Astrocyte (in vitro differentiated cells and primary cell): ENCODE measurements around the gene PSMD2. TPM values are rescaled to one million over a fixed set of nuclear protein-coding genes. Genes with fewer than 3 reads are reported as not detected.

ENCODE experiments used
- DNase-seq: peaks from one replicate; pipeline ENCODE4 v3.0.0-alpha.2; 2010; ENCODE audit warnings: low read depth
- FAIRE-seq: peaks from 2 replicates; lab custom pipeline; 2011; peaks lifted over from hg19 to GRCh38; lab: Jason Lieb, UNC
- H2AFZ ChIP-seq: 2 replicates; pipeline ENCODE4 v1.6.0; 2012; ENCODE audit warnings: low read depth, low read length, inconsistent platforms
- H3K27ac ChIP-seq: 2 replicates; pipeline ENCODE4 v1.5.1; 2011; ENCODE audit warnings: low read depth, low read length, inconsistent platforms
- H3K27me3 ChIP-seq: 2 replicates; pipeline ENCODE4 v1.6.0; 2011; ENCODE audit warnings: low read length, inconsistent platforms; ENCODE audit not compliant: insufficient read depth
- H3K36me3 ChIP-seq: 2 replicates; pipeline ENCODE4 v1.5.1; 2011; ENCODE audit warnings: low read length, inconsistent platforms; ENCODE audit not compliant: insufficient read depth
- H3K4me1 ChIP-seq: 2 replicates; pipeline ENCODE4 v1.5.1; 2011; ENCODE audit warnings: low read length, inconsistent platforms; ENCODE audit not compliant: insufficient read depth
- H3K4me2 ChIP-seq: 2 replicates; pipeline ENCODE4 v1.6.0; 2012; ENCODE audit warnings: low read length, inconsistent platforms
- H3K4me3 ChIP-seq: 2 replicates; pipeline ENCODE4 v1.5.1; 2011; ENCODE audit warnings: low read depth, mild to moderate bottlenecking, low read length, inconsistent platforms; ENCODE audit not compliant: insufficient read depth
- H3K79me2 ChIP-seq: 2 replicates; pipeline ENCODE4 v1.6.0; 2012; ENCODE audit warnings: mild to moderate bottlenecking, low read length, inconsistent platforms; ENCODE audit not compliant: insufficient read depth
- H3K9ac ChIP-seq: 2 replicates; pipeline ENCODE4 v1.6.0; 2012; ENCODE audit warnings: mild to moderate bottlenecking, low read length, inconsistent platforms
- H3K9me3 ChIP-seq: 2 replicates; pipeline ENCODE4 v1.5.1; 2012; ENCODE audit warnings: low read depth, mild to moderate bottlenecking, low read length, inconsistent platforms; ENCODE audit not compliant: insufficient read depth
- H4K20me1 ChIP-seq: 2 replicates; pipeline ENCODE4 v1.6.0; 2012; ENCODE audit warnings: low read length, inconsistent platforms; ENCODE audit not compliant: insufficient read depth
- H3K27ac Mint-ChIP-seq: one replicate; pipeline ENCODE4 v1.8.0; 2021; ENCODE audit warnings: mild to moderate bottlenecking, mixed read lengths; ENCODE audit not compliant: unreplicated experiment
- H3K27me3 Mint-ChIP-seq: one replicate; pipeline ENCODE4 v1.8.0; 2021; ENCODE audit warnings: low read depth, mixed read lengths; ENCODE audit not compliant: unreplicated experiment
- H3K36me3 Mint-ChIP-seq: one replicate; pipeline ENCODE4 v1.8.0; 2021; ENCODE audit warnings: low read depth, mixed read lengths; ENCODE audit not compliant: unreplicated experiment
- H3K4me1 Mint-ChIP-seq: one replicate; pipeline ENCODE4 v1.8.0; 2021; ENCODE audit warnings: low read depth, mixed read lengths; ENCODE audit not compliant: unreplicated experiment
- H3K4me3 Mint-ChIP-seq: one replicate; pipeline ENCODE4 v1.8.0; 2021; ENCODE audit warnings: mild to moderate bottlenecking, moderate library complexity, mixed read lengths; ENCODE audit not compliant: unreplicated experiment
- H3K9me3 Mint-ChIP-seq: one replicate; pipeline ENCODE4 v1.8.0; 2021; ENCODE audit warnings: mild to moderate bottlenecking, mixed read lengths; ENCODE audit not compliant: unreplicated experiment
- CTCF ChIP-seq: IDR thresholded peaks from 2 replicates; pipeline ENCODE4 v1.5.1; 2011; ENCODE audit warnings: low read depth, mild to moderate bottlenecking, inconsistent platforms, low read length, moderate library complexity; ENCODE audit not compliant: insufficient read depth
- EZH2 ChIP-seq: IDR thresholded peaks from 2 replicates; pipeline ENCODE4 v1.6.1; 2012; ENCODE audit warnings: mild to moderate bottlenecking, low read length, inconsistent platforms; ENCODE audit not compliant: insufficient read depth
- total RNA-seq: library from RNA; stranded (reverse); gene quantifications from 2 replicates; pipeline ENCODE4 v1.2.1, GENCODE V29; 2021

Gene PSMD2
- total RNA-seq, 1 donor from 2014 or later, result 588 TPM

GRCh38 chr3:184349563-184350470 is 50.8 kb downstream of the PSMD2 start:
- peaks cover 28% of the 10 kb centered on the region for H3K4me1 Mint-ChIP-seq

GRCh38 chr3:184350618-184351017 is 51.6 kb downstream of the PSMD2 start:
- no peaks in the 10 kb centered on the region for H3K27me3 ChIP-seq
- no peak overlapping the region for H3K27ac ChIP-seq
- DNase-seq (no peak), FAIRE-seq (no peak)
- no peaks in the 10 kb centered on the region for H3K36me3 ChIP-seq
- H3K9ac ChIP-seq, result no peak overlapping the region
- no peak overlapping the region for H3K4me2 ChIP-seq
- no peak overlapping the region for H2AFZ ChIP-seq
- no peak overlapping the region for H3K4me3 ChIP-seq
- Mint-ChIP-seq H3K27me3 (no peaks in the 10 kb centered on the region), H3K4me3 (no peak overlapping the region), H3K36me3 (peaks cover 15% of the 10 kb centered on the region), H3K9me3 (no peaks in the 10 kb centered on the region), H3K27ac (no peak overlapping the region), H3K4me1 (peaks cover 29% of the 10 kb centered on the region)
- TF ChIP-seq EZH2 (no peak), CTCF (no peak)
- H3K9me3 ChIP-seq, result no peaks in the 10 kb centered on the region
- H4K20me1 ChIP-seq, result peaks cover 15% of the 10 kb centered on the region
- peaks cover 7% of the 10 kb centered on the region for H3K4me1 ChIP-seq
- no peaks in the 10 kb centered on the region for H3K79me2 ChIP-seq

More at GRCh38 chr3:184349563-184350470, 50.8 kb downstream of the PSMD2 start:
- TF ChIP-seq EZH2, result no peak
- no peak for TF ChIP-seq CTCF
- DNase-seq, result no peak
- no peak overlapping the region for H3K27ac ChIP-seq
- H3K4me1 ChIP-seq, result peaks cover 11% of the 10 kb centered on the region
- H3K4me2 ChIP-seq, result no peak overlapping the region
- Mint-ChIP-seq H3K4me3 (no peak overlapping the region), H3K9me3 (no peaks in the 10 kb centered on the region), H3K27ac (no peak overlapping the region), H3K36me3 (peaks cover 12% of the 10 kb centered on the region), H3K27me3 (no peaks in the 10 kb centered on the region)
- no peak for FAIRE-seq
- no peaks in the 10 kb centered on the region for H3K9me3 ChIP-seq
- H2AFZ ChIP-seq, result no peak overlapping the region
- no peak overlapping the region for H3K9ac ChIP-seq
- no peak overlapping the region for H3K4me3 ChIP-seq
- H3K79me2 ChIP-seq, result no peaks in the 10 kb centered on the region
- H3K36me3 ChIP-seq, result no peaks in the 10 kb centered on the region
- H4K20me1 ChIP-seq, result peaks cover 12% of the 10 kb centered on the region
- no peaks in the 10 kb centered on the region for H3K27me3 ChIP-seq
